ENCODE measurements around the gene MYH6. TPM values are rescaled to one million over a fixed set of nuclear protein-coding genes. Genes with fewer than 3 reads are reported as not detected.

Gene MYH6
- total RNA-seq, 1 donor from 2014 or later, result 2.6 TPM

DNA sequence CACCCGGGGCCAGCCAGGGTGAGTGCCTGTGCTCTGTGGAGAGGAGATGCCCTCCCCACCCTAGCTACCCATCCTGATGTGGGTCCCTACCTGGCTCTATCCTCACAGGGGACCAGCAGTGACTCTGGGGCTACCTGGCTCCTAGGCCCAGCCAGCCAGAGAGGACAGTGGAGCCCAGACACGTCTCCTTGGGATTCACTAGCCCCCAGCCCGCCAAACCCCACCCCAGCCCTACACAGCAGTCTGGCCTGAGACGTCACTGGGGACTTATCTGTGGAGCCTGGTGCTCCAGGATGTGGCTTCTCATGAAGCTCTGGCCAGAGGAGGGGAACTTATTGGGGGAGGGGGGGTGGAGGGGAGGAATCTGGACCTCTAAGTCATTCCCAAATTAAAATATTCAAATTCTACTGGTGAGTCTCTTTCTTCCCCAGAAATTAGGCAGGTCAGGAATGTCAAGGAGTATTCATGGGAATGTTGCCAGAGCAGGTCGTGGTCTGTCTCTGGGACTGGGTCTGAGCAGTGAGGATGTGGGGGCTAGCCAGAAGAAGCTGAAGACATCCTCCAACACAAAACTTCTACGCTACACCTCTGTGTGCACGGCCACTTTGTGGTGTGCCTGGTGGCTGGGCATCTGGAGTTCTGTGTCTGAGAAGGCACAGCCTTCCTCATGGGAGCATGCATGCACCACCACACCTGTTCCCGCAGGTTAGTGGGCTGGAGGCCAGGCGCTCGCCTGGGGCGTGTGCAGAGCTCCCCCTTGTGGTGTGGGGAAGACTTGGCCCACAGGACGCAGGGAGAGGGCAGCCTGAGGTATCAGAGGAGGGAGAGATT is 28.5 kb downstream of the MYH6 start:
- peak; percentile 48 for DNase-seq (ENCODE audit: low read depth)

DNA sequence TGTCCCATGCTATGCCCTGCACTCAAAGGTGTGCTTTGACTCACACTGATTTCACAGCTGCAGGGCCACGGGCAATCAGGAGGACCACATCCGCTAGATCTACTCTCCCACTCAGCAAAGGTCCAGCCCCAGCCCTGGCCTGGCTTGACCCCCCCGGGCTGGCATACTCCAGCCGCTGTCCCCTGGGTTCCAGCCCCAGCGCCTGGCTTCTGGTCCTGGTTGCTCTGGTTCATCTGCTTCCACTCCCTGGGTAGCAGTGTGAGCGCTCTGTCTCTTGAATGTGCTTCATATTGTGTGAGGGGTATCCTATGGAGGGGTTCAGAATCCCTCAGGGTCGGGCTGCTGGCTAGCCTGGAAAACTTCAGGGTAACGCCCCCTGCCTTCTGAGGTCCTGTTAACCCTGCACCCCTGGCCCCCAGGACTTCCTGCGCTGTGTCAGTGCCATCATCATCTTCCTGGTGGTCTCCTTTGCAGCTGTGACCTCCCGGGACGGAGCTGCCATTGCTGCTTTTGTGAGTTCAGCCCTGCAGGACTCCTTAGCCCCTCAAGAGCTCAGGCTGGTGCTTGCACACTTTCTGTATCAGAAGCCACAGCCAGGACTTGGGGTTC is 29.4 kb downstream of the MYH6 start:
- DNase-seq (ENCODE audit: low read depth), result no peak

DNA sequence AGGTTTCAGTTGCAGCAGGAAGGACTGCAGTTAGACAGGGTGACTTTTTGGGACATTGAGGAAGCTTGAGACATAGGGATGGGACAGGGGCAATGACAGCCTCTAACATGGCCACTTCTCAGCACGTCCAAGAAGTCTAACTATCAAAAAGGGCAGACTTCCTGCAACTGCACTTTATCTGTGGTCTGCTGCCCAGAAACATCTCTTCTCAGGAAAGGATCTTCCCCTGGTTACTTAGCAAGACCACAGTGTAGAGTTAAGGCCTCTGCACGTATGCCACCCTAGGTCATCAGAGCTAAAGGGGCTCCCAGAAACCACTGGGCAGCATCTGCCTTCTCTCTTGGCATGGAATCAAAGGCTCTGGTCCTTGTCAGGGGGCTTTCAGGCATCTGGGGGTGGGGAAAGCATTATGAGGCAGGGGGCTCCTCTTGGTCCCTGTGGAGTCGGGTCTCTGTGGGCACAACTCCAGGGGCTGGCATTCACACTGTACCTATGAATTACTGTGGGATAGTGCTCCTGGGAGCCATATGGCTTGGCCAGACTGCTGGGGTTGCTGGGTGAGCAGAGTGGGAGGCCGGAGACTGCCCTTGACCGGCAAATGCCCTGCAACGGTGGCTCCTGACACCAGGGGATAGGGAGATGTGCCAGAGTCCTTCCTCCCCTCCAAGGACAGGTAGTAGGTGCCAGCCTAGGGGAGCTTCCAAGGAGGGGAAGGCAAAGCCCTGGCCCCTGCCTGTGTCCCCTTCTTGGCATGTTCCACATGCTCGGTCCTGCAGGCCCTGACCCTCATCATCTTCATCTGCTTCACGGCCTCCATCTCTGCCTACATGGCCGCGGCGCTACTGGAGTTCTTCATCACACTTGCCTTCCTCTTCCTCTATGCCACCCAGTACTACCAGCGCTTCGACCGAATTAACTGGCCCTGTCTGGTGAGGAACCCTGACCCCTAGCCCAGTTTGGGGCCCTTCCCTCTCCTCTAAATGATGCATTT is 30.2 kb downstream of the MYH6 start:
- DNase-seq (ENCODE audit: low read depth), result no peak

DNA sequence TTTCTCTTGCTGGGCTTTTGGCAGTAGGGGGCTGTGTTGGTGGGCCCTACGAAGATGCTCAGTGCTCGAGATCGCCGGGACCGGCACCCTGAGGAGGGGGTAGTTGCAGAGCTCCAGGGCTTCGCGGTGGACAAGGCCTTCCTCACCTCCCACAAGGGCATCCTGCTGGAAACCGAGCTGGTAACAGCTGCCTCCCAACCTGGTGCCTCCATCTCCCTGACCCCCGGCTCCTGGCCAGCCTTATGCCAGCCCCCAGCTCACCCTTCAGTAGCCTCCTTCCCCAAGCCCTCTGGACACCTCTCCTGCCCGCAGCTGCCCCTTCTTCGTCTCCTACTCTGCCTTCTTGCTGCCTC is 30.9 kb downstream of the MYH6 start:
- DNase-seq (ENCODE audit: low read depth), result no peak

DNA sequence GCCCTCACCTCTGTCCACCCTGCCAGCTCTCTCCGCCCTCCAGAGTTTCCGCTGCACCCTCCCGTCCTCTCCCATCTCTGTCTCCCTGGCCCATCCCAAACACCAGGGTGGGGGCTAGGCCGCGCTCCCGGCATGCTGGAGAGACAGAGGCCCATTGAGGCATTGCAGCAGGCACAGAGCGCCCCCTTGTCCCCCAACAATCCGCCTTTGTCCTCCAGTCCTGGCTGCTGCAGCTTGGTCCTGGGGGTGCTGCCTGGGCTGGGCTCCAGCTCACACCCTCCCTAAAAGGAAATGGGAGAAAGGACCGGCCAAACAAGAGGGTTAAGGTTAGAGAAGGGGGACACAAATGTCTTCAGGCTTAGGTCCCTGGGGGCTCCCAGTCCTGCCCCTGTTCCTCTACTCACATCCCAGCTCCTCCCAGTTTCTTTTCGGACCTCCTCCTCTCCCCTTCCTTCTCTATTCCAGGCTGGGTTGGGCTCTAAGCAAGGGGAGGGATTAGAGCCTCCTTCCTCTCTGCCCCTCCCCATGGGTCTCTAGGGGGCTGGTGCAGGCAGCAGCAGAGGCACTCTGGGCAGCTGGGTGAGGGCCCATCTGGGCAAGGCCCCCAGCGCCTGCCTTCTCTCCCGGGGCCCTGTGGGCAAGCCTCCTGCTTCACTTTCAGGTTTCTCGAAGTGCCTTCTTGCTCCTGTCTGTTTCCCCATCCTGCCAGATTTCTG is 31.4 kb downstream of the MYH6 start, which contains the start of gene CMTM5:
Gene CMTM5, plus strand, starts transcription at position 565 of the 716 bp plus-strand sequence. CDS start 206 bp downstream, outside the sequence.
- DNase-seq (ENCODE audit: low read depth), result no peak

DNA sequence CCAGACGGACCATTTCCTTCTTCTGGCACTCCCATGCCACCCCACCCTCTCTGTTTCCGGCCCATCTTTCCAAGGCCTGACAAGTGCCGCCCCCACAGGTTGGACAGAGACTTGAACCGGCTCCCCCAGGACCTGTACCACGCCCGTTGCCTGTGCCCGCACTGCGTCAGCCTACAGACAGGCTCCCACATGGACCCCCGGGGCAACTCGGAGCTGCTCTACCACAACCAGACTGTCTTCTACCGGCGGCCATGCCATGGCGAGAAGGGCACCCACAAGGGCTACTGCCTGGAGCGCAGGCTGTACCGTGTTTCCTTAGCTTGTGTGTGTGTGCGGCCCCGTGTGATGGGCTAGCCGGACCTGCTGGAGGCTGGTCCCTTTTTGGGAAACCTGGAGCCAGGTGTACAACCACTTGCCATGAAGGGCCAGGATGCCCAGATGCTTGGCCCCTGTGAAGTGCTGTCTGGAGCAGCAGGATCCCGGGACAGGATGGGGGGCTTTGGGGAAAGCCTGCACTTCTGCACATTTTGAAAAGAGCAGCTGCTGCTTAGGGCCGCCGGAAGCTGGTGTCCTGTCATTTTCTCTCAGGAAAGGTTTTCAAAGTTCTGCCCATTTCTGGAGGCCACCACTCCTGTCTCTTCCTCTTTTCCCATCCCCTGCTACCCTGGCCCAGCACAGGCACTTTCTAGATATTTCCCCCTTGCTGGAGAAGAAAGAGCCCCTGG is 32.4 kb downstream of the MYH6 start:
- no peak for DNase-seq (ENCODE audit: low read depth)

DNA sequence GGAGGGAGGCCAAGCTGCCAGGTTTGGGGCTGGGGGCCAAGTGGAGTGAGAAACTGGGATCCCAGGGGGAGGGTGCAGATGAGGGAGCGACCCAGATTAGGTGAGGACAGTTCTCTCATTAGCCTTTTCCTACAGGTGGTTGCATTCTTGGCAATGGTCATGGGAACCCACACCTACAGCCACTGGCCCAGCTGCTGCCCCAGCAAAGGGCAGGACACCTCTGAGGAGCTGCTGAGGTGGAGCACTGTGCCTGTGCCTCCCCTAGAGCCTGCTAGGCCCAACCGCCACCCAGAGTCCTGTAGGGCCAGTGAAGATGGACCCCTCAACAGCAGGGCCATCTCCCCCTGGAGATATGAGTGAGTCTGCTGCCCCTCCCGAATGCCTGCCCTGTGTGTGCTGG is 35.0 kb downstream of the MYH6 start:
- no peak for DNase-seq (ENCODE audit: low read depth)

DNA sequence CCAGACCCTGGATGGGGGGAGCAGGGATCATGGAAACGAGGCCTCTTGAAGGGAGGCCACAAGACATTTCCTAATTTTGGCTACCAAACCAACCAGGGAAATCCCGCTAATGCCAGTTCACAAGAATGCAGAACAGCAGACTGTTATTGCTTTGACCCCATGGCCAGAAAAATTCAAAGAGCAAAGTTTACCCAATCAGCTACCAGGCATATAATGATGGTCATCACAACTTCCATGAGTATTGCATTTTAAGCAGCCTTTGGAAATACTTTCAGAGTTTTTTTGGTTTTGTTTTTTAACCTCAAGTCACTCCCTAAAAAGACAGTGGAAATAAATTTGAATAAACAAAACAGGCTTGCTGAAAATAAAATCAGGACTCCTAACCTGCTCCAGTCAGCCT is 35.6 kb downstream of the MYH6 start, which contains the start of gene IL25:
Gene IL25, plus strand, starts transcription at position 301 of the 400 bp plus-strand sequence.
- no peak for DNase-seq (ENCODE audit: low read depth)

DNA sequence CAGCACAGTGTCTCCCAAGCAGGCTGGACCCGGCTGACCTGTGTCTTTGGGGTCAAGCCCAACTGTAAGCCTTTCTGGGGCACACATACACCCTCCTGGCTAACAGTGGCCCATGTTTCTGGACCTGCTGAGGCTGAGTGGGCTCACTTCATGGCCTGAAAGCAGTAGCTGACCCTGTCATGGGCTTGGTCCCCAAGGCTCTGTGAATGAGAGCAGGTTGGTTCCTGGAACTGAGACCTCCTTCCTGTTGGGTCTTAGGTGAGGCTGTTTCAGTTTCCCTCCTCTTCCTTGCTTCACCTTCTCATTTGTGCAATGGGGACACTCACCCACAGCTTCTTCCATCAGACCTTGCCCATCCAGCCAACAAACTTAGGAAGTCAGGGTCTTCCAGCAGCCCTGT is 36.2 kb downstream of the MYH6 start:
- no peak for DNase-seq (ENCODE audit: low read depth)

DNA sequence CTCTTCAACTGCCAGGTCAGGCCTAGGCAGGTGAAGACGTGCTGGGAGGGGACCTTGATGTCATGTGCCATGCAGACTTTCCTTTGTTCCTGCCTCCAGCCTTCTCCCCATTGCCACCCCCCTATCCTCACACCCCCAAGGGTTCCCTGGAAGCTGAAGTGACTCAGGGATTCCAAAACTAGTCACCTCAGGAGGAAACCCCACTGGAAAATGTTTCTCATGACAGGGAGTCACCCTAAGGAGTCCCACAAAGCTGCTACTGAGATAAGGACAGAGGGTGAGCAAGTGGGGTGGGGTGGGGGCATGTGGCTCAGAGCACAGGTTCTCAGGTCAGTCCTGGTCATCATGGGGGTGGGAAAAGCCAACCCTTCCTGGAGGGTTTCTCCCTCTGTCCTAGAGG is 37.9 kb downstream of the MYH6 start:
- DNase-seq (ENCODE audit: low read depth), result no peak

DNA sequence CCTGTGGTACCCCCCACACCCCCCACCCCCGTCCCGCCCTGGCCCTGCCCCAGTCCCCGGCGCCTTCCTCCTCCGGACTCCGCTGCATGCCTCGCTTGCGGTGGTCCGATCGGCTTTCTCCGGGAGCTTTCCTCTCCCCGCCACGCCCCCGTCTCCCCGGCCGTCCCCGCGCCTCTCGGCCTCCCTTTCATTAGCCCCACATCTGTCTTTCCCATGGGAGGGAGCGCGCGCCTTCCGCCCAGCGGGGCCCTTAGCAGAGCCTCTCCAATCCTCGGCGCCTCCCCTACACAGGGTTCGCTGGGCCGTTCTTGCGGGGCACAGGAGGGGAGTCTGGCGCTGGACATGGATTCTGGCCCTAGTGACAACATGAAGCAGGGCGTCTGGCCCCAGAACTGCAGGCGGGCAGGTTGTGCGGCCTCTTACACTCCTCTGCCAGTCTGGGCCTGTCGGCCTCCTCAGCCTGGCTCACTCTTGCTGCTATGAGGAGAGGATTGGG is 41.6 kb downstream of the MYH6 start:
- no peak for DNase-seq (ENCODE audit: low read depth)

DNA sequence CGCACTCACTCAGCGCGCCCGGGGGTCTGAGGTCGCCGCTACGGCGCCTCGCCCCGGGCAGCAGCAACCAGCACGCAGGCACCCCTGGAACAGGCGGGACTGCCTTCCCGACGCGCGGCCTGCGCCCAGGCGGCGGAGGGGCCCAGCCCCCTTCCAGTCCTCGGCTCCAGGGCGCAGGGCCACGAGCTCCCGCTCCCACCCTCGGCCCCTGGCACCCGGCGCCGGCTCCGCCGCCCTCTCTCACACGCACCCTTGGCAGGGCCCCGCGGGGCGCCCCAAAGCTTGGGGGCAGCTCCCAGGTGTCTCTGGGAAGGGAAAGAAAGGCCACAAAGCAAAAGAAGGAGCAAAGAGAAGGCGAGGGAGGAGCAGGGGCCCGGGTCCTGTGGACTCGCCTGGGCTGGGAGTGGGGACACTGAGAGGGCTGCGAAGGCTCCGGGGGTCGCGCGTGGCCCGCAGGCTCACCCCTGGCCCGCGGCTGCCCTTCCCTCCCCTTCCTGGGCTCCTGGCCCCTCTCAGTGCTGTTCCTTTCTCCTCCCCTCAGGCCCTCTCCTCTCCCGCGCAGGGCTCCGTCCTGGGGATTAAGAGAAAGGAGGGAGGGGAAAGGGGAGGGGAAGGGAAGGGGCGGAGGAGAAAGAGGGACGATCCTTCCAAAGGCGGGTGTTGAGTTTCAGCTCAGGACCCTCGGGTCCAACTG is 42.2 kb downstream of the MYH6 start:
- no peak for DNase-seq (ENCODE audit: low read depth)

DNA sequence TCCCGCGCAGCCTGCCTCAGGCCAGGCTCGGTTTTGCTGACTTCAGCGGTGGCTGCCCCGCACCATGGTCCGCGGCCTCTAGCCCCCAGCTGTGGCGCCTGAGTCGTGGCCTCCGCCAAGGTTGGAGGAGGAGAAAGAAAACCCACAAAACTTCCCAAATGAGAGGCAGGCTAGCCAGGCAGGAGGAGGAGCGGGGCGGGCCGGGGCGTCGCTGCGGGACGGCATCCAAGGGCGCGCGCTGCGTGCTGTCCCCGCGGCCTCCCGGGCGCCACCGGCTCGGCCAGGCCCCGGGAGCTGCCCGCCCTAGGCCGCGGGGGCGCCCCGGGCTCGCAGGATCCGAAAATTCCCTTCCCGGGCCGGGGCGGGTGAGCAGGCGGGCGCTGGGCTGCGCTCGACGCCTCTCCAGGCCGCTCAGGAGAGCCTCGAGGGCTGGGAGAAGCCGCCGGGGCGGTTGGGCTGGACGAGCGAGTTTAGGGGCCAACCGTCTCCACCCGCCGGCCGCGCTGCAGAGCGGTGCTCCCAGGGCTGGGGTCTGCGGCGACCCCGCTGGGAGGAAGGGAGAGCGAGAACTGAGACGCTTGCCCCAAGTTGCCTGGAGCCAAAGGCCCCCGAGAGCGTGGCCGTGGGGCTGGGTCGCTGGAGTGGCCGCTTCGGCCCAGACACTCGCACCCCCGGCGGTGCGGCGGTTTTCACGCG is 42.9 kb downstream of the MYH6 start, which contains the start of gene EFS:
Gene EFS, minus strand, starts transcription at position 137 of the 696 bp plus-strand sequence. CDS start 147 bp downstream, outside the sequence.
- DNase-seq (ENCODE audit: low read depth), result no peak

DNA sequence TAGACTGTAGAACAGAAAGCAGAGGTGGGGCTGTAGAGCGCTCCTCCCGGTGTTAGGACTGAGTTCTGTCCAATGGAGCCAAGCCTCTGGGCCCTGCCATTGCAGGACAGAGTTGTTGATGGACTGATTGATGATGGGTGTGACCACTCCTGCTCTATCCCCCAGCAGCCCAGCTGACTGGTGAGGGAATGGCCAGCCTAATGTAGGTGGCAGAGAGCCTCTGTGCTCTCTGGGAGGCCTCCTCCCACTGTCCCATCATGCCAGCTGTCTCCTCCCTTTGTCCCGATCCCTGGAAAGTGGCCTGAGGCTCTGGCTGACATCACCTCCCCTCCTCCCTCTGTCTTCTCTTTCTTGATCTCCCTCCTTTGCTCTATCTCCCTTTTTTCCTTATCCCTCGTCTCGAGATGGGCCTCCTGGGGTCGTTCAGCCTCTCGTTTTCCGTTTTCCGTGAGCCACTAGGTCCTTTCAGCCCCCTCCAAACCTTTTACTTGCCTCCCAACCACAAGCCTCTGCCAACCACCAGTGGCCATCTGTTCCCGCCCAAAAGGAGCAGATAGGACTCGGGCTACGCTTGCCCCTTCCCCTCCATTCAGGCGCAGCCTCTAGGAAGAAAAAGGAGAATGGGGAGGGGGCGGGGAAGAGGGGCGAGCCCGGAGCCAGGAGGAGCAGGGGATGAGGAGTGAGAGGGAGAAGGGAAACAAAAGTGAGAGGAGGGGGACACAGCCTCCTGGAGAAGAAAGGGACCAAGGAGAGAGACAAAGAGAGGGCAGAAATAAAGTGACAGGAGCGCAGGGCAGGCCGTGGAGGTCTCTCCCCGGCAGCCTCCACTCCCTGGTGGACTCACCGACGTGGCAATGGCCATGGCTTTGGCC is 43.7 kb downstream of the MYH6 start:
- DNase-seq (ENCODE audit: low read depth), result no peak

DNA sequence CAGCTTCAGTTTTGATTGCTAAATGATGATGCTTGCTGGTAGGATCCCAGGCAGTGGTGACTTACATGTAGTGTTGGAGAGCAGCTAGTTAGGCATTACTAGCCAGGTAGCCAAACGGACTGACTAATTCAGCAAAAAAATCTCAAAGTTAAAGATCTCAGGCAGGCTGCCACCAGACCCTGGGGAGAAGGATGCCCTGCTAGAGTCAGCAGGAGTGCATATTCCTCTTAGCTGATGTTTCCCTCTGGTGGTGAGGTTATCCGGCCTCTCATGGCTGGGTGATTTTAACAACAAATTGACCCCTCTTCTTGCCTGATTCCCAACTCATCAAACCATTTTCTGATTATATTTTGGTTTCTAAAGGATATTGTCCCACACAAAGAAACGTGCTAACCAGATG is 45.9 kb downstream of the MYH6 start:
- DNase-seq (ENCODE audit: low read depth), result no peak

DNA sequence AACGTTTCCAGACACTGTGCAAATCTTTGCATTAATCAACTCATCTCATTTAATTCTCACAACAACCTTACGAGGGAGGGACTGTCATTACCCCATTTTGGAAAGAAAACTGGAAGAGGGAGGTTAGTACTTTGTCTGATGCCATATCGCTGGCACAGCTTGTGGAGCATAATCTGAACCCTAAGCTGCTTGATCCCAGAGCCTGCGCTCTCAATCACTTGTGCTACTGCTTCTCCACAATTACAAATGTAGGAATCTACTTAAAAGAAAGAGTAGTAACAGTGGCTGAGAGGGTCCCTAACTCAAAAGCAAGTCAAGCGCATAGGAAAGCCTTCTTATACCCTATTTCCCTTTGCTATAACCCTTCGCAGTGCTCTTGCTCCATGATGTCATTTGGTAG is 46.3 kb downstream of the MYH6 start:
- no peak for DNase-seq (ENCODE audit: low read depth)

DNA sequence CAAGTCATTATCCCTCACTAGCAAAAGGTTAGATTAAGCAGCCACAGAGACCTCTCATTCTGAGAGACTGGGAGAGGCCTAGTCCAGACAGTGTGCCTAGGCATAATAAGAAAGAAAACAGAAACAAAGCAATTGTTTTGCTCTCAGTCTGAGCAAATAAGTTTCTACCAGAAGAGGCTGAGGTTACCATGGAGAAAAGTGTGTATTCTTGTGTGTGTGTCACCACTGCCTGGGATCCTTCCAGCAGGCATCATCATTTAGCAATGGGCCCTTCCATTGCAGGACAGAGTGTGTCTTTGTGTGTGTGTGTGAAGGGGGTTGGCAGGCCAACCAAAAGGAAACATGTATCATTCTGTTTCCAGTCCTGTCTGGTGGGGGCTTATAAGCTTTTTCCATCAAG is 46.8 kb downstream of the MYH6 start:
- DNase-seq (ENCODE audit: low read depth), result no peak

DNA sequence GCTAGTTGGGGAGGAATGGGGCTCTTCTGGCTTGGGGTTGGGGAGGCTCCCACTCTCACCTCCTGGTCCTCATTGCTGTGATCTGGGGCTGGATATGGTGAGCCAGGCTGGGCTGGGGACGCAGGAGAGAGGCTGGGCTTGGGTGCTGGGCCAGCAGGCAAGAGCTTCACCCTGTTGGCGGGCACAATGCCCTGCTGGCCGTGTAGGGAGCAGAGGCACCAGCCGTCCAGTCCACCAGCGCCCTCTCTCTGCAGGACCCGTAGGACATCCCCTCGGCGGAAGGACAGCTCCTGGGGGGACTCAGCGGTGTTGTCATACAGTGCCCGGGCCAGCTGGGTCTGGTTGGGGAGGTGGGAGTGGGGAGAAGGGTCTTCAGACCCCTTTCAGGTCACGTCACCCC is 47.6 kb downstream of the MYH6 start:
- DNase-seq (ENCODE audit: low read depth), result no peak
